ACC112 (cell line): ENCODE measurements around the gene STK39.

Experiments
- H2AFZ ChIP-seq: fragments of 200-600 bp; sonication (generic); one replicate; pipeline ENCODE4 v1.6.0; 2017; ENCODE audit warnings: antibody characterized with exemption, low read length; ENCODE audit not compliant: unreplicated experiment
- H3K27ac ChIP-seq: fragments of 200-600 bp; sonication (generic); 2 replicates; pipeline ENCODE4 v1.5.1; 2014; ENCODE audit warnings: low read depth, mild to moderate bottlenecking, antibody characterized with exemption, low read length, moderate library complexity
- H3K27me3 ChIP-seq: fragments of 200-600 bp; sonication (generic); 2 replicates; pipeline ENCODE4 v1.6.1; 2014; ENCODE audit warnings: mild to moderate bottlenecking, antibody characterized with exemption, low read length, moderate library complexity, mixed read lengths; ENCODE audit not compliant: insufficient read depth
- H3K36me3 ChIP-seq: fragments of 200-600 bp; sonication (generic); 2 replicates; pipeline ENCODE4 v1.6.1; 2016; ENCODE audit warnings: mild to moderate bottlenecking, antibody characterized with exemption, low read length, moderate library complexity, mixed read lengths; ENCODE audit not compliant: insufficient read depth
- H3K4me1 ChIP-seq: fragments of 200-600 bp; sonication (generic); one replicate; pipeline ENCODE4 v1.6.1; 2016; ENCODE audit warnings: low read length, mixed read lengths; ENCODE audit not compliant: insufficient read depth, unreplicated experiment, control insufficient read depth
- H3K4me3 ChIP-seq: fragments of 200-600 bp; sonication (generic); 2 replicates; pipeline ENCODE4 v1.5.1; 2014; ENCODE audit warnings: mild to moderate bottlenecking, low read depth, low read length
- H3K79me2 ChIP-seq: fragments of 200-600 bp; sonication (generic); one replicate; pipeline ENCODE4 v1.6.0; 2016; ENCODE audit warnings: low read length; ENCODE audit not compliant: control insufficient read depth, unreplicated experiment, insufficient read depth

The STK39 gene

GRCh38 chr2:167955264-167955906 is 292.0 kb downstream of the STK39 start:
- H3K4me1 ChIP-seq: no peaks in the 10 kb centered on the region
- H3K27me3 ChIP-seq: no peaks in the 10 kb centered on the region
- H3K36me3 ChIP-seq: no peaks in the 10 kb centered on the region; the same call in 1 of the 2 replicates
- no peak overlapping the region for H2AFZ ChIP-seq
- no peak overlapping the region for H3K27ac ChIP-seq
- no peaks in the 10 kb centered on the region for H3K79me2 ChIP-seq
- H3K4me3 ChIP-seq: no peak overlapping the region

GRCh38 chr2:167954495-167954894 is 292.9 kb downstream of the STK39 start:
- H3K4me3 ChIP-seq: no peak overlapping the region
- H3K36me3 ChIP-seq: no peaks in the 10 kb centered on the region; the same call in 1 of the 2 replicates
- no peaks in the 10 kb centered on the region for H3K27me3 ChIP-seq
- no peak overlapping the region for H2AFZ ChIP-seq
- H3K27ac ChIP-seq: no peak overlapping the region
- no peaks in the 10 kb centered on the region for H3K4me1 ChIP-seq
- no peaks in the 10 kb centered on the region for H3K79me2 ChIP-seq

GRCh38 chr2:167953776-167954175 is 293.6 kb downstream of the STK39 start:
- Histone ChIP-seq H2AFZ (no peak overlapping the region), H3K27me3 (no peaks in the 10 kb centered on the region), H3K27ac (no peak overlapping the region), H3K79me2 (no peaks in the 10 kb centered on the region), H3K4me3 (no peak overlapping the region), H3K36me3 (no peaks in the 10 kb centered on the region; the same call in 1 of the 2 replicates), H3K4me1 (no peaks in the 10 kb centered on the region)

GRCh38 chr2:167950571-167950970 is 296.8 kb downstream of the STK39 start:
- H2AFZ ChIP-seq: no peak overlapping the region
- no peaks in the 10 kb centered on the region; the same call in 1 of the 2 replicates for H3K36me3 ChIP-seq
- no peaks in the 10 kb centered on the region for H3K4me1 ChIP-seq
- H3K79me2 ChIP-seq: no peaks in the 10 kb centered on the region
- no peaks in the 10 kb centered on the region for H3K27me3 ChIP-seq
- H3K27ac ChIP-seq: no peak overlapping the region
- no peak overlapping the region for H3K4me3 ChIP-seq

- Histone ChIP-seq H3K79me2 (no peaks in the 10 kb centered on the region), H3K36me3 (no peaks in the 10 kb centered on the region), H3K27me3 (peaks cover 3% of the 10 kb centered on the region), H3K27ac (no peak overlapping the region), H2AFZ (no peak overlapping the region), H3K4me3 (no peak overlapping the region), H3K4me1 (no peaks in the 10 kb centered on the region)
These were observed 301.0 kb downstream of the STK39 start for GRCh38 chr2:167946441-167946841.

GRCh38 chr2:167945660-167946368 is 301.6 kb downstream of the STK39 start:
- no peak overlapping the region for H2AFZ ChIP-seq
- H3K4me3 ChIP-seq: no peak overlapping the region
- no peaks in the 10 kb centered on the region for H3K4me1 ChIP-seq
- H3K36me3 ChIP-seq: no peaks in the 10 kb centered on the region
- no peaks in the 10 kb centered on the region for H3K79me2 ChIP-seq
- H3K27ac ChIP-seq: no peak overlapping the region
- peaks cover 9% of the 10 kb centered on the region for H3K27me3 ChIP-seq

- Histone ChIP-seq H3K36me3 (no peaks in the 10 kb centered on the region), H3K4me1 (no peaks in the 10 kb centered on the region), H3K4me3 (no peak overlapping the region), H3K27me3 (peaks cover 17% of the 10 kb centered on the region), H2AFZ (no peak overlapping the region), H3K27ac (no peak overlapping the region), H3K79me2 (no peaks in the 10 kb centered on the region)
These were observed 302.4 kb downstream of the STK39 start for GRCh38 chr2:167944825-167945659.

- H3K27me3 ChIP-seq: peaks cover 28% of the 10 kb centered on the region
- no peaks in the 10 kb centered on the region for H3K36me3 ChIP-seq
- H3K4me3 ChIP-seq: no peak overlapping the region
- no peaks in the 10 kb centered on the region for H3K79me2 ChIP-seq
- no peak overlapping the region for H2AFZ ChIP-seq
- H3K4me1 ChIP-seq: no peaks in the 10 kb centered on the region
- H3K27ac ChIP-seq: no peak overlapping the region
These were observed 303.5 kb downstream of the STK39 start for GRCh38 chr2:167943897-167944296.

- H2AFZ ChIP-seq: no peak overlapping the region
- no peak overlapping the region for H3K27ac ChIP-seq
- H3K4me3 ChIP-seq: no peak overlapping the region
- no peaks in the 10 kb centered on the region for H3K36me3 ChIP-seq
- H3K4me1 ChIP-seq: no peaks in the 10 kb centered on the region
- no peaks in the 10 kb centered on the region for H3K79me2 ChIP-seq
- H3K27me3 ChIP-seq: peaks cover 32% of the 10 kb centered on the region
These were observed 304.0 kb downstream of the STK39 start for GRCh38 chr2:167943368-167943767.

GRCh38 chr2:167942366-167943081 is 304.9 kb downstream of the STK39 start:
- Histone ChIP-seq H3K4me3 (no peak overlapping the region), H3K4me1 (no peaks in the 10 kb centered on the region), H3K36me3 (no peaks in the 10 kb centered on the region), H3K27ac (no peak overlapping the region), H3K27me3 (peaks cover 39% of the 10 kb centered on the region), H2AFZ (no peak overlapping the region), H3K79me2 (no peaks in the 10 kb centered on the region)
